Right cardiac atrium (tissue), 5 donors: ENCODE measurements around the gene BRI3. TPM values are rescaled to one million over a fixed set of nuclear protein-coding genes. Genes with fewer than 3 reads are reported as not detected.

Source experiments
- ATAC-seq, 2 donors: fragments of 200-7000 bp; cut with Tn5 transposase; one replicate each; pipeline versions ENCODE4 v1.8.0 to v1.9.1; 2020; ENCODE audit warnings: moderate library complexity in 2 of 2, mild to moderate bottlenecking in 1 of 2
- DNase-seq, 3 donors: peaks; one replicate each; pipeline ENCODE4 v3.0.0-alpha.2; 2020
- H3K27ac ChIP-seq: one replicate; pipeline ENCODE4 v1.5.1; 2013; ENCODE audit warnings: mild to moderate bottlenecking, low read length, control low read depth, moderate library complexity
- H3K27me3 ChIP-seq: one replicate; pipeline ENCODE4 v1.6.1; 2013; ENCODE audit not compliant: control insufficient read depth, insufficient read depth
- H3K4me1 ChIP-seq: one replicate; pipeline ENCODE4 v1.6.1; 2013; ENCODE audit warnings: low read length; ENCODE audit not compliant: control insufficient read depth, insufficient read depth
- H3K4me3 ChIP-seq: one replicate; pipeline ENCODE4 v1.5.1; 2013; ENCODE audit warnings: low read length, control low read depth
- H3K9me3 ChIP-seq: one replicate; pipeline ENCODE4 v1.6.1; 2013; ENCODE audit warnings: low read length; ENCODE audit not compliant: control insufficient read depth
- WGBS: extraction: QIAGEN DNeasy Blood & Tissue Kit; methylation state at CpG from one replicate; pipeline ENCODE4 v1.1.7; 2013; 5-methylcytosine and 5-hydroxymethylcytosine counted together
- intact Hi-C, 4 donors: fragments of 100-400 bp; cut with DNase I; formaldehyde crosslinking; loops; one replicate each; pipeline versions ENCODE4 v1.11.0 to v1.14.0; 2022 to 2023
- polyA plus RNA-seq: library from polyadenylated mRNA; stranded (reverse); fragments of 200-250 nt; gene quantifications from one replicate; pipeline ENCODE4 v1.2.3, GENCODE V29; 2013
- total RNA-seq, 4 donors: library from RNA; stranded (reverse); fragmentation: NEBNext Ultra II Directional; extraction: Animal tissue kit (Norgen Biotek cat#: 25700); gene quantifications; one replicate each; pipeline ENCODE4 v1.2.1, GENCODE V29; 2021
- donor health status: healthy with polysubstance abuse.
- donor health status: DM: no; HTN: yes; CAD: no.
- donor health status: DM: no; HTN: no; CAD: no.
- donor health status: DM: no; HTN: yes; CAD: no; lungs with severe emphysema.
- donor health status: DM: yes; HTN: yes; CAD: no.

Gene BRI3
- total and polyA plus RNA-seq, 5 donors, result 156 to 209 (median 198) TPM

DNA sequence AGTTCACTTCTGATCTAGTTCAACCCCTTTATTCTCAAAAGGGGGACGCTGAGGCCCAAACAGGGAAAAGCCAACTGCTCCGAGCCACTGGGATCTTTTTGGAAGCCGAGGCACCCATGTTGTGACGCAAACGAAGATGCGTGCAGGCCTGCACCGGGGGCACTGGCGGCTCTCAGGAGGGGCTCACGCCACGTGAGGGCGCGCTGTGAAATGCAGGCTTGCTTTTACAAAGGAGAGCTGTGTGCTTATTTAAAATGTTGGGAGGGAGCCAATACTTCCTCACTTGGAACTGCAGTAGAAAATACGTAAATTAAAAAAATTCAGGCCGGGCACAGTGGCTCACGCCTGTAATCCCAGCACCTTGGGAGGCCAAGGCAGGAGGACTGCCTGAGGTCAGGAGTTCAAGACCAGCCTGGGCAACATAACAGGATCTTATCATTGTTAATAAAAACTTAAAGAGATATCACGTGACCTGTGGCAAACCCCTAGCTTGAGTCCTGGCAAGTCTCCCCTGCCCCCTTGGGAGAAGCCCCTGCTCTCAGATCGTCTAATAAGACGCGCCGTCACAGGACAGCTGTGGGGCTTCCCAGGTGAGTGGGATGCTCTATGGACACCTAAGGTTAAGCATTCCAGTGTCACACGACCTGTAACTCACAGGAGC, 16.3 kb downstream of the BRI3 start:
- WGBS, result 82% methylated on average over 21 of the region's 21 CpGs
- Histone ChIP-seq H3K9me3 (no peaks in the 10 kb centered on the region), H3K4me3 (no peak overlapping the region), H3K4me1 (no peaks in the 10 kb centered on the region), H3K27ac (no peak overlapping the region), H3K27me3 (no peaks in the 10 kb centered on the region)
- intact Hi-C loops, result loop anchor here in 2 of 4 donors (5.0 to 10.0 kb wide), 2 partner anchors 105 to 107 kb away; partner anchors contain the start of gene BAIAP2L1 (in 2 of the 2)
- DNase-seq (no peak), ATAC-seq (no peak)

GRCh38 chr7:98300595-98301372, 19.3 kb downstream of the BRI3 start:
- WGBS, result 82% methylated on average over 26 of the region's 26 CpGs
- no peak for DNase-seq

DNA sequence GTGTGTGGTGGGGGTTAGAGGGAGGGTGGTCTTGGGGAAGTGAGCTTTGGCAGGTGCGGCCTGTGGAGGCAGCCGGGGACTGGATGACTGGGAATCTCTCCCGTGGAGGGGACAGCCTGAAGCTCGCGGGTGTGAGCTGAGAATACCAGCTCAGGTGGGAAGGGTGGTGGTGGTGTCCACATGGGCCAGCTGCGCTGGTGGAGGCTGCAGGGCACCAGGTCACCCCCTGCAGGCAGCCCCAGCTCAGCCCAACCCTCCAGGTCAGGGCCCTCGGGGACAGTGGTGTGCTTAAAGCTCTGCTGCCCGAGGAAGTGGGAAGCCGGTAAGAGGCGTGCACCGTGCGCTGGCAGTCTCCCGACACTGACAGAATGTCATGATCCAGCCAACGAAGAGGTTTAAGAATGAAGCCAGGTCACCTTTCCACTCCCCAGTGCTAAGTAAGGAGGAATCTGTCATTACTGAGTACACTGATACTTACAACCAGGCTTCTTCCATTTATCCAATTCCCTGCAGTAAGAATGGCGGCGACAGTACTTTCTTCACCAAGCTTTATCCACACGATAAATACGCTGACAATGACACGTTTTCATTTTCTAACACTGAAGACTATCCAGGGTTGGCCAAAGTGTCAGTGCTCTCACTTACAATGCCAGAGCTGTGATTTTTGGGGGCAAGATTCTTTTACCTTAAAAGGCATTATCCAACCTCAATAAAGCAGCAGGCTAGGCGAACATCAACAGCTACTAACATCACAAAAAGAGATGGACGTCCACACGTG, 20.4 kb downstream of the BRI3 start:
- 82% methylated on average over 22 of the region's 22 CpGs for WGBS
- no peak for DNase-seq
- ATAC-seq, result no peak
- Histone ChIP-seq H3K4me3 (no peak overlapping the region), H3K9me3 (no peaks in the 10 kb centered on the region), H3K27me3 (no peaks in the 10 kb centered on the region), H3K4me1 (no peaks in the 10 kb centered on the region), H3K27ac (no peak overlapping the region)
- intact Hi-C loops, result no loop called here

More at GRCh38 chr7:98300595-98301372, 19.3 kb downstream of the BRI3 start:
- no peaks in the 10 kb centered on the region for H3K4me1 ChIP-seq
- no peak for ATAC-seq
- H3K27me3 ChIP-seq, result no peaks in the 10 kb centered on the region
- H3K9me3 ChIP-seq, result no peaks in the 10 kb centered on the region
- no peak overlapping the region for H3K27ac ChIP-seq
- no peak overlapping the region for H3K4me3 ChIP-seq
- intact Hi-C loops, result no loop called here

- Histone ChIP-seq H3K4me1 (no peaks in the 10 kb centered on the region), H3K9me3 (no peaks in the 10 kb centered on the region), H3K27me3 (no peaks in the 10 kb centered on the region), H3K27ac (no peak overlapping the region), H3K4me3 (no peak overlapping the region)
- WGBS, result 82% methylated on average over 19 of the region's 19 CpGs
- peak in 2 of 3 donors; percentile 29 to 43 for DNase-seq
- peak; percentile 19 to 25 for ATAC-seq
- intact Hi-C loops, result no loop called here
Observed at GRCh38 chr7:98303176-98303865, 21.8 kb downstream of the BRI3 start.

DNA sequence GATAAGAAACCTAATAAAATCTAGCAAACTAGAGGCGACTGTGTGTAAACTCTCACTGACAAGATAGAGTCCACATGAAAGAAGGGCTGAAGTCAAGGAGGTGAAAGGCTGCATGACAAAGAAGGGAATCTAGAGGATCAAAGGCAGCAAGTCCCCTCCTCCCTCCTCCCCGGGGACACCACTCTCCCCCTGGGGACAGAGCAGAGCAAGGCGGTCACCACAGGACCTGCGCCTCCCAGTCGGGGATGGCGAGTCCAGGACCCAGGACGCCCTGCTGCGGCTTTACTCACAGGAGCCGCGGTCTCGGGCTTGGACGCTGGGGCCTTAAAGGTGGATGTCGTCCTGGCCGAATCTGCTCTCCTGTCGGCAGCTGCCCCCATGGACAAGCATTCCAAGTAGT, 22.4 kb downstream of the BRI3 start:
- no peak overlapping the region for H3K4me3 ChIP-seq
- ATAC-seq (no peak), DNase-seq (peak in 2 of 3 donors; percentile 6 to 60)
- no peaks in the 10 kb centered on the region for H3K9me3 ChIP-seq
- WGBS, result 67% methylated on average over 15 of the region's 15 CpGs
- intact Hi-C loops, result no loop called here
- no peak overlapping the region for H3K27ac ChIP-seq
- no peaks in the 10 kb centered on the region for H3K27me3 ChIP-seq
- no peaks in the 10 kb centered on the region for H3K4me1 ChIP-seq

DNA sequence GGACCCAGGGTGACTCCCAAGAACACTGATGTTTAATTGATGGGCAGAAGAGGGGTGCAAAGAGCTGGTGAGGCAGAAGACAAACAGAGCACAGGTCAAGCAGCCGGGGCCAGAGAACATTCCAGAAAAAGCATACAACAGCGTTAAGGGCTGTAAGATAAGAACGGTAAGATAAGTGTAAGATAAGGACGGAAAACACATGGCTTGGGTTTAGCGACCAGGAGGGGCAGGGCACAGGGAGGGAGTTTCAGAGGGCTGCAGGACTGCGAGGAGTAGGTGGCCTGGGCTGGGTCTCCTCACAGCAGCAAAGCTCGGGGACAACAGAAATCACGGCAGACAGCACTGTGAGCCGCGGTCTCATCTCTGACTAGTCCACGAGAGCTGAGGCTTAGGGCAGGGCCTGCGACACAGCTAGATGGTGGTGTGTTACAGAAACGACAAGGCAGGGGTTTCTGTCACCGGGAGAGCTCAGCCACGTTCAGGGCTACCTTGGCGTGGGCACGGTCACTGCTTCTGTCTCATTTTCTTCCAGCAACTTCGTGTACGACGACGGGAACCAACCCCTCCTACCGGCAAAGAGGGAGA, 24.6 kb downstream of the BRI3 start:
- intact Hi-C loops, result no loop called here
- WGBS, result 48% methylated on average over 22 of the region's 22 CpGs
- Histone ChIP-seq H3K9me3 (no peaks in the 10 kb centered on the region), H3K4me1 (no peaks in the 10 kb centered on the region), H3K27ac (no peak overlapping the region), H3K27me3 (no peaks in the 10 kb centered on the region), H3K4me3 (no peak overlapping the region)
- ATAC-seq (no peak), DNase-seq (peak in 1 of 3 donors; percentile 26)

DNA sequence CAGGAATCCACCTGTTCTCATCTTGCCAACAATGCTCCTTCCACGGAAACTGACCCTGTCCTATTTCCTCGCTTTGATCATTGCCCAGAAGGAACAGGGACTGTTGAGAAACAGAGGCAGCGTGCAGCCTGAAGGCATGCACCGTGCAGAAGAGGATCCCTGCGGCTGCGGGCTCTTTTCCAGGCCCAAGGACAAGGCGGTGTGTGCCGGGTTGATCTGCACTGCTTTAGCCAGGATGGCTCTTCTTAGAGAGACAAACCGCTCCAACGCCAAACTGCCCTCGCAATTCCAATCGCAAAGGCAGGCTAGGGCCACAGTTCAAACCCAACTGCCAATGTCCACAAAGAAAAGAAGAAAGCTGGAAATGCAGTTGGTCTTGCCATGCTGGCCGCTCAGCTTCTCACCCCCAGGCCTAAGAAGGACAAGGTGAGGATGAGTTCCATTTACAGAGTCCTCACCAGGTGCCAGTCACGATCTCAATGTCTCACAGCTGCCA, 26.5 kb downstream of the BRI3 start:
- DNase-seq (peak in 1 of 3 donors; percentile 13), ATAC-seq (no peak)
- Histone ChIP-seq H3K9me3 (no peaks in the 10 kb centered on the region), H3K4me3 (no peak overlapping the region), H3K27ac (no peak overlapping the region), H3K27me3 (no peaks in the 10 kb centered on the region), H3K4me1 (no peaks in the 10 kb centered on the region)
- WGBS, result 94% methylated on average over 14 of the region's 14 CpGs
- intact Hi-C loops, result no loop called here

GRCh38 chr7:98309566-98309965, 28.1 kb downstream of the BRI3 start:
- intact Hi-C loops, result no loop called here
- Histone ChIP-seq H3K4me3 (no peak overlapping the region), H3K27me3 (no peaks in the 10 kb centered on the region), H3K9me3 (no peaks in the 10 kb centered on the region), H3K4me1 (no peaks in the 10 kb centered on the region), H3K27ac (no peak overlapping the region)
- ATAC-seq, result no peak
- 97% methylated on average over 8 of the region's 8 CpGs for WGBS
- peak in 1 of 3 donors; percentile 29 for DNase-seq

- ATAC-seq, result no peak
- Histone ChIP-seq H3K4me3 (no peak overlapping the region), H3K4me1 (no peaks in the 10 kb centered on the region), H3K27me3 (no peaks in the 10 kb centered on the region), H3K27ac (no peak overlapping the region), H3K9me3 (no peaks in the 10 kb centered on the region)
- intact Hi-C loops, result no loop called here
- DNase-seq, result no peak
- WGBS, result 57% methylated on average over 7 of the region's 7 CpGs
Observed at GRCh38 chr7:98312201-98312600, 30.7 kb downstream of the BRI3 start.

DNA sequence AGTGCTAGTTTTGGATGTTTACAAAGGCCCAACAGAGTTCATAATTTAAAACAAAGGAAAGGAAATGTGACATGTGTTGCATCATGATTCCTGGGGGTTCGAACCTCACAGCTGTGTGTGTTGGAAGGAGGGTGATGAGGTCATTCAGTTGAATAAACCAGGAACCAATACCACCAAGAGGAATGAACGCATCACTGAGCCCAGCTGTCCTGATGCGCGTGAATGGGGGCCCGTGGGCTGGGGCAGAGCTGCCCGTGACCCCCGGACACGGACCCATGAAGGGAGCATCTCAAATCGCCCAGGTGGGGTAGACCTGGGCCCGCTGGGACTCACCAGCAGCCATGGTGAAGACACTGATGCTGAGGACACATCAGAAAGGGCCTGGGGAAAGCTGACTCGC, 33.0 kb downstream of the BRI3 start:
- intact Hi-C loops, result no loop called here
- 92% methylated on average over 11 of the region's 11 CpGs for WGBS
- DNase-seq (no peak), ATAC-seq (no peak)
- Histone ChIP-seq H3K4me3 (no peak overlapping the region), H3K9me3 (no peaks in the 10 kb centered on the region), H3K27me3 (no peaks in the 10 kb centered on the region), H3K27ac (no peak overlapping the region), H3K4me1 (no peaks in the 10 kb centered on the region)
